Measurements from ENCODE around the gene IMPG2.

GRCh38 chr3:101292027-101292426 lies 28.3 kb downstream of the IMPG2 start:
- TF ChIP-seq, protein P1, sequence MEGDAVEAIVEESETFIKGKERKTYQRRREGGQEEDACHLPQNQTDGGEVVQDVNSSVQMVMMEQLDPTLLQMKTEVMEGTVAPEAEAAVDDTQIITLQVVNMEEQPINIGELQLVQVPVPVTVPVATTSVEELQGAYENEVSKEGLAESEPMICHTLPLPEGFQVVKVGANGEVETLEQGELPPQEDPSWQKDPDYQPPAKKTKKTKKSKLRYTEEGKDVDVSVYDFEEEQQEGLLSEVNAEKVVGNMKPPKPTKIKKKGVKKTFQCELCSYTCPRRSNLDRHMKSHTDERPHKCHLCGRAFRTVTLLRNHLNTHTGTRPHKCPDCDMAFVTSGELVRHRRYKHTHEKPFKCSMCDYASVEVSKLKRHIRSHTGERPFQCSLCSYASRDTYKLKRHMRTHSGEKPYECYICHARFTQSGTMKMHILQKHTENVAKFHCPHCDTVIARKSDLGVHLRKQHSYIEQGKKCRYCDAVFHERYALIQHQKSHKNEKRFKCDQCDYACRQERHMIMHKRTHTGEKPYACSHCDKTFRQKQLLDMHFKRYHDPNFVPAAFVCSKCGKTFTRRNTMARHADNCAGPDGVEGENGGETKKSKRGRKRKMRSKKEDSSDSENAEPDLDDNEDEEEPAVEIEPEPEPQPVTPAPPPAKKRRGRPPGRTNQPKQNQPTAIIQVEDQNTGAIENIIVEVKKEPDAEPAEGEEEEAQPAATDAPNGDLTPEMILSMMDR (tag by site-specific recombination; IDR thresholded peaks at IDR 0.05) = no peak
- TF ChIP-seq ZNF416 (tag by site-specific recombination; IDR thresholded peaks at IDR 0.05) = no peak

Measured in HEK293 (cell line).